HG03060 (cell line): Measurements from ENCODE around the gene RNF181.
"Not testable (repeated sequence)": the region's sequence is repeated elsewhere in the genome, so short reads cannot be mapped to it uniquely, and the experiment has no call there.

ENCODE experiments used
- ATAC-seq: cut with Tn5 transposase; IDR thresholded peaks from one replicate; pipeline ENCODE4 v1.9.1; 2021; ENCODE audit warnings: low read depth, moderate number of reproducible peaks; ENCODE audit not compliant: unreplicated experiment

Gene RNF181, protein sequence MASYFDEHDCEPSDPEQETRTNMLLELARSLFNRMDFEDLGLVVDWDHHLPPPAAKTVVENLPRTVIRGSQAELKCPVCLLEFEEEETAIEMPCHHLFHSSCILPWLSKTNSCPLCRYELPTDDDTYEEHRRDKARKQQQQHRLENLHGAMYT

DNA sequence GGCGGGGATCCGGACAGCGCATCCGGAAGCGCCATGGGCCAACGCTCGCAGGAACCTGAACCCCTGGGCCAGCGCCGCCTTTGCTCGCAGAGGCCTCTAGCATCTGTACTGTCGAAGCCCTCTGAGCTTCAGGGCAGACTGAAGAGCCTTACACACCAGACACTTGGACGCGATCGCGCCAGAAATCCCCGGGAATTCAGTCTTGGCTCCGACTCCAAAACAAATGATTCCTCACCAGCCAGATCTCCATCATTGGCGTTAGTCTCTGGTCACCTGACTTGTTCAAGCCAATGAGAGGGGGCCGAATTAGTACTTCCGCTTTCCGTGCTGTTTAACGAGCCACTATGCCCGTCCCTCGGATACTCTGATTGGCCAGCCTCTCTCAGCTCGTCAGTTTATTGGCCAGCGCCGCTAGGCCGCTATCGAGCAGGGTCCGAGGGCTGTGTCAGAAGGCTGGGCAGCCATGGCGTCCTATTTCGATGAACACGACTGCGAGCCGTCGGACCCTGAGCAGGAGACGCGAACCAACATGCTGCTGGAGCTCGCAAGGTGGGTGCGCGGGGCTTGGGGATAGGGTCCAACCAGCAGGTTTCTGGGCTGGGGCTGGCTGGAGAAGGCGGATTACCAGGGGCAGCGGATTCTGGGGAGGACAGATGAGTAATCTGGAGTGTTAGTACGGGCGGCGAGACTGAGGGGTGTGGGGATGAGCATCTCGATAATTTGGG lies at the start of gene RNF181:
TSS of gene RNF181 (plus strand) at position 445 of the 725 bp plus-strand sequence. CDS start at position 464, 19 bp downstream.
- peak; percentile 99 for ATAC-seq

DNA sequence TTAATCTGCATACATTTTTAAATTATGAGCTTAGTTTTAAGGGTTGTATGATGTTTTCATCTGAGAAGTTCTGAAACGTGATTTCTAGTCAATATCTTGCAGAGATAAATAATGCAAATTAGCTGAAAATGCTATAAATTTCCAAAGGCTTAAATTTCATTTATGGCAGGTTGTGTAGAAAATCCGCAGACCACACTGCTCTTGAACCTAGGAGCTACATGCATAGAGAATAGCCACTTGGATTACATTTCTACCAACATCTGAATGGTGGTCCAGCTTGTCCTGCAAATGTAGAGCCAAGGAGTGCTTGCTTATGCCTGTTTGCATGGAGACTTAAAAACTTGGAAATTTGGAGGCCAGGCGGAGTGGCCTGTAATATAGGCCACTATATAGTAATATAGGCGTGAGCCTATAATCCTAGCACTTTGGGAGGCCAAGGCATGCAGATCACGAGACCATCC lies 49.7 kb upstream of the RNF181 start:
- ATAC-seq, result no peak

DNA sequence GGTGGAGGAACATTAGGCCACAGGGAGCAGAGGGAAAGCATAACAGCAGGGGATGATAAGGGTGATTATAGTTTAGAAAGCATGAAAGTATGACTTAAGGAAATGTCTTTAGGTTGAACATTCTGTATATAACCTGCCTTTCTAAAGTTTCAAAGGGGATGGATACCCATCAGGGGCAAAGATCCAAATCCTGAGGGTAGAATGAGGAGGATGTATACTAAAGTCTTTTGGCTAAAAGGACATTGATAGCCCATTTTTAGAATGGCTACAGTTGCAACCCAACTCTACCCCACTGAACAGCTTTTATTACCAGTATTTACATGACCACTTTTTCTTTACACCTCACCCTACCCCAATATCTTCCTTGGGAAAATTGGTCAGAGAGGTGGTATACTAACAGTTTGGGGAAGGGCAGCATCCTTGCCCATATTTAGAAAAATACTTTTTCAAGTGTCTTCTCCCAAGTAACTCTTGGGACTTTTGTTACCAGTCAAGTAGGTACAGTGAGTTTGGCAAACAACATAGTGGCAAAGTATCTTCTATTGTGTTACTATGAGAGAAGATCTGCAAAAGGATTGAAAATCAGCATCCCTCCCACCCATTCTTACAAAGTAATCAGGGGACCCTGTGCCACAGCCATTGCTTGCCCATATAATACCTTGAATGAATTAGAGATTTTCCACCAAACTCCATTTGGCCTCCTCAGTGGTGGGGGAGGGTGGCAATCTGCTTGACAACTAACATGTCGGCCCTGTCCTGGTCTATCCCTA lies 48.3 kb upstream of the RNF181 start:
- ATAC-seq, result no peak

DNA sequence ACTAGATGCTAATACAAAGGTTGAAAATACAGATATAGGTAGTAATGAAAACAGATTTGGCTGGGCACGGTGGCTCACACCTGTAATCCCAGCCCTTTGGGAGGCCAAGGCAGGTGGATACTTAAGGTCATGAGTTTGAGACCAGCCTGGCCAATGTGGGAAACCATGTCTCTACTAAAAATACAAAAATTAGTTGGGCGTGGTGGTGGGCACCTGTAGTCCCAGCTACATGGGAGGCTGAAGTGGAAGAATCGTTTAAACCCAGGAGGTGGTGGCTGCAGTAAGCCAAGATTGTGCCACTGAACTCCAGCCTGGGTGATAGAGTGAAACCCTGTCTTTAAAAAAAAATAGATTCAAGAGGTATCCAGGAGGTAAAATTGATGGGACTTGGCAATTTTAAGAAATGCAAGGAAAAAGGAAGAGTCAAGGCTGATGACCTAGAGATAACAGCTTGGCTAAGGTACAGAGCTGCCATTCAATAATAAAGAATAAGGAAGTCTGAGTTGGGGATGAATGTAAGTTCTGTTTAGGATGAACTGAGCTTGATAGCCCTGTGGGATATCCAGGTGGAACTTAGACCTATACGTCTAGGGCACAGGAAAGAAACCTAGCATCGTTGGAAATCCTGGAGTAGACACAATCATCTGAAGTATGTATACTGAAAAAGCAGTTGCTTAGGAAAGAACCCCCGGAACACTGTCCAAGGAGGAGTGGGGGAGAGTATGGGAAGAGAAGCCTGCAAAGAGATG lies 47.5 kb upstream of the RNF181 start:
- ATAC-seq, result no peak

DNA sequence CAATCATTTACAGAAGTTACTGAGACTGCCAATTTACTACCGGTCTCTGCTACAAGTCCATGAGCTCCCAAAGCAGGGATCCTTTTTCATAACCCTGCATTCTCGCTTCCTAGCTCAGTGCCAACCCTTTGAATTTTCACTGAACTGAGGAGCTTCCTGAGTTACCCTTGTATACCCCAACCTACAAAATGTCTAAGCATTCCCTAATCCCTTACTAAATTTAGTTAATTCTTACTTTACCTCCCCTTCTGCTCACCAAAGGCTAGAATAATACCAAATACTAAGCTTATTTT lies 47.0 kb upstream of the RNF181 start:
- no peak for ATAC-seq

DNA sequence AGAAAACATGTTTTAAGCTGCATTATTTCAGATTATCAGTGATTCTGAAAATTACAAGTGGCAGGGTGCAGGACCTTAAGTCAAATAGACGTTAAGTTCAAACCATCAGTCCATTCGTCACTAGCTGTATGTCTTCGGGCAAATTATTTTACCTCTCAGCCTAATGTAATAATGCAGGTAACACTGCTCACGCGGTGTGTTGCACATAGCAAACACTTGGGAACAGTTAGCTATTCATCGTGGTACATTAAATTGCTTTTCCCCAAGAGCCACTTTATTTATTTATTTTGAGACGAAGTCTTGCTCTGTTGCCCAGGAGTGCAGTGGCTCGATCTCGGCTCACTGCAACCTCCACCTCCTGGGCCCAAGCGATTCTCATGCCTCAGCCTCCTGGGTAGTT lies 46.5 kb upstream of the RNF181 start:
- no peak for ATAC-seq

DNA sequence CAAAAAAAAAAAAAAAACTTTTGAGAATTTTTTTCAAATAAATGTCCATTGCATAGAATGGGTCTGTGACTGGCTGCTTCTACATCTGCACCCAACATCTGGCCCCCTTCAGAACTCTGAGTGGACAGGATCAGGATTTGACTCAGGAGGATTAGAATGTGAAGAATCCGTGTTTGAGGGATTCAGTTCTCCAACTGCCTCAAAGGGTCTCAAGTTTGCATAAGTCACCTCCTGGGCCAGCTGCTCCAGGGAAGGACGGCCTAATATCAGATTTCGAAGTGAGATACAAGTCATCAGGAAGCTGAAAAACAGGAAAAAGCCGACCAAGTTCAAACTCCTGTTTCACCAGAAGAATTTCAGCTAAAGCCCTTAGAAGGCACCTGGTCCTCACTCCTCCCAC lies 45.7 kb upstream of the RNF181 start:
- no peak for ATAC-seq

DNA sequence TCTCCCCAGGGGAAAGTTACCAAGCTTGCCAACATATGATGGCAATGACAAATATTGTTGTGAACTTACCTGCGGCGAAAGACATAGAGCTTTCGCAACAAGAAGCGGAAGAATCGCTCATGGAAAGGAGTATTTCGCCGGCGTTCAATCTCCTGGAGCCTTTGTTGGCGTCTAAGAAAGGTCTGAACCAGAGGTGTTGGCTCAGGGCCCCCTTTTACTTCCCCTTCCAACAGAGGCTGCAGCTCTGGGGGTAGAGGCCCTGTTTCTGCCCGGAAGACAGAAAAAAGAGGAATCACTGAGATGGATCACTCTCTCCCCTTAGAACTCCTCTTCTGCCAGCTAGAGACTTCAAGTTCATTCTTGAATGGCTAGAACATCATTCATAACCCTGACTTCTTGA lies 45.1 kb upstream of the RNF181 start:
- no peak for ATAC-seq

DNA sequence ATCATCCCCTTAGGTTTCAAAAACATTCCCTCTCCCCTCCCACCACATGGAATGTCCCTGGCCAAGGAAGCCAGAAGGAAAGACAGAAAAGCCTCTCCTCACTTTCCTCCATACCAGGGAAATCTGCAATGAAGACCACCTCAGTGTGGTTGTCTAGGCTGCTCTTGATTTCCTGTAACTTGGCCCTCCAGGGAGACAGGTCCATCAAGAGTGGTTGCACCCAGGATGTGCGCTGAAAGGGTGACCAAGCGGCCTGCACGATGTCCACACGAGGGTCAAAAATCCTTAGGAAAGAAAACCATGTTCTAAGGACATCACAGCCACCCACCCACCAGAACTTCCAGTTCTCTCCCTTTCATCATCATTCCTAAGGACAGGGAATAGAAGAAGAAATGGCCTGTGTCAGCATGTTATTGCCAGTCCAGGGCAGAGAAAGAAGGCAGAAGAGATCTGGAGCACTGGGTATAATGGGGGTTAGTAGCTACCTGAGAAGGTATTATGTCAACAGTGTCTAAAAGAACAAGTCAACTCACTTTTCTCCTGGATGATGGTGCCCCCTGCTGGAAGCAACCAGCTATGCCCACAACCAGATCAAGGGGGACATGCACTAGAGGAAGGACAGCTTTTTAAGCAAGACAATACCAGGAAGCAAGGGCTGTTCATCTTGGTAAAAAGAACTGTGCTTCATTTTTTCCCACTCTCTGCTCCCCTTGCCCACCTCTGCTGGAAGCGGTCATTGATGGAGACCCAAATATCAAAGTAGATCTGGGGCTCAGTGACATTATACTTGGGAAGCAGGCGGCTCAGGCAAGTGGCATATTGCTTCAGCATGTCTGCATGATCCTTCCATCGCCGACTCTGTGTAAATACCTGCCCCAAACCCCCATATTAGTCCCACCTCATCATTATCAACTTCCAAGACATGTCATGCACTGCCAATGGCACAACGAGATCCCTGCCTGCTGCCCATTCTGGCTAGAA lies 43.6 kb upstream of the RNF181 start:
- ATAC-seq, result no peak

DNA sequence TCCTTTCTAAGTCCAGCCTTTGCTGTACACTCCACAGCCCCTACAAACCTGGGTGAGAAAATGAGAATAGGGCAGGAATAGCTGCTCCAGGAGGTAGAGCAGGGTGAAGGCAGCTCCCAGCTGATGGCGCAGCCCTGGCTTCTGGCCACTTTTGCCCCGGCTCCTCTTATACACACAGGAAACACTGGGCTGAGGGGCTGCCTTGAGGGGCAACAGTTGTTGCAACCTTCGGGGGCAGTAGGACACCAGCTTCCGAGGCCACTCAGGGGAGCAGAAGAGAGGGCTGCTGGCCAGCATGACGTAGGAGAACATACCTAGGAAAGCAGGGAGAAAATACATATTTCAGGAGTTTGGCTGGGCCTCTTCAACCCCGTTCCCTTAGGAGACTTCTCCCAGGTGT lies 42.4 kb upstream of the RNF181 start:
- ATAC-seq, result no peak

DNA sequence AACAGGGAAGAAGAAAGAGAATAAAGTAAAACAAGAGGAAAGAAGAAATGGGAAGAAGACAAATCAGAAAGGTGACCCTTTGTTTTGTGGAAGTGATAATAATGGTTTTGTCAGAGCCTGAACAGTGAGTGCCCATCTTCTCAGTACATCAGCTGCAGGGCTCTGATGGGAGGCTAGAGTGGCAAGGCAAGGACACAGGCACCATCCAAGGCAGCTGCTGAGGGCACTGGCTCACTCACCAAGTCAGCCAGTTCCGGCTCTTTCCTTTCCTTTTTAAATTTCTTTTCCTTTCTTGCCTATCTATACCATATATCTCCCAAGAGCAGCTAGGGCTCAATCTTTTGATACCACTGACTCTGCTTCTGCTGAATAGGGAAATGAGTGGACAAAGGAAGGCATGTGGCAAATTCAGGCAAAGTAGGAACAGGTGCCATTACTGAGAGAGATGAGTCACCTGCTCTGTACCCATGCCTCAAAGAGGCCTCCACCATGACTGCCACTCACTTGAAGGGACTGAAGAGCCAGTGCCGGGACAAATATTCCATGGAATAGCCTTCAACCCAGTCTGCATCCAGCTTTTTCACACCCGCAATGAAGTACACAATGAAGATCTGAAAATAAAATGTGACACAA lies 40.4 kb upstream of the RNF181 start:
- ATAC-seq, result no peak

DNA sequence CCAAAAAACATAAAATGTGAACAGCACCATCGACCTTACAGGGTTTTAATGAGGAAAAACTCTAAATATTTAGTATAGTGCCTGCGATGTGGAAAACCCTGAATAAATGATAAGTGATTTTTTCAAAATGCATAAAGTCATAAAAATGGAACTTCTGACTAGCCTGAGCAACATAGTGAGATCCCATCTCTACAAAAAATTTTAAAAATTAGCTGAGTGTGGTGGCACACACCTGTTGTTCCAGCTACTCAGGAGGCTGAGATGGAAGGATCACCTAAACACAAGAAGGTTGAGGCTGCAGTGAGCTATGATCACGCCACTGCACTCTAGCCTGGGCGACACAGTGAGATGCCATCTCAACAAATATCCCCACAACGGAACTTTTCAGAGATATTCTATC lies 38.4 kb upstream of the RNF181 start:
- ATAC-seq, result no peak

DNA sequence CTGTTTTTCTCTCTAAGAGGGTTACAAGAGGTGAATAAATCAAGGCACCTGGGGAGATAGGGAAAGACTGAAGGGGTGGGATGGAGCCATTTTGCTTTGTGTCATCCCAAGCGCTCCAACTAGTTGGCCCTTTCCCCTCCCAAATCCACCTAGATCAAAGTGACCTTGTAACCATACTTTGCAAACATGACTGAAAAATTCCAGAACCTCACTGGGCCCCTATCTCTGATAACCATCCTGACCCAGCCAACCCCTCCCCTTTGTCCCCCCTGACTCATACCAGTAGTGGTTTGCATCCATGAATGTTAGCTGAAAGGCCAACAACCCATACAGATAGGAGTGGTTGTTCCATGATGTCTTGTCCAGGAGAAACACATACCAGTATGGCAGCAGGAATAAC lies 37.4 kb upstream of the RNF181 start:
- no peak for ATAC-seq

DNA sequence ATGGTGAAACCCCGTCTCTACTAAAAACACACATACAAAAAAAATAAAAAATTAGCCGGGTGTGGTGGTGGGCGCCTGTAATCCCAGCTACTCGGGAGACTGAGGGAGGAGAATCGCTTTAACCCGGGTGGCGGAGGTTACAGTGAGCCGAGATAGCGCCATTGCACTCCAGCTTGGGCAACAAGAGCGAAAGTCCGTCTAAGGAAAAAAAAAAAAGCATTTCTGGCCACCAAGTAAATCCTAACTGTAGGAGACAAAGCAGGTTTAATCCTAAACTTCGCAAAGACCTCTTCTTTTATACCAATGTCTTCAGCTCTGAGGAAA lies 35.2 kb upstream of the RNF181 start:
- not testable (repeated sequence) for ATAC-seq

DNA sequence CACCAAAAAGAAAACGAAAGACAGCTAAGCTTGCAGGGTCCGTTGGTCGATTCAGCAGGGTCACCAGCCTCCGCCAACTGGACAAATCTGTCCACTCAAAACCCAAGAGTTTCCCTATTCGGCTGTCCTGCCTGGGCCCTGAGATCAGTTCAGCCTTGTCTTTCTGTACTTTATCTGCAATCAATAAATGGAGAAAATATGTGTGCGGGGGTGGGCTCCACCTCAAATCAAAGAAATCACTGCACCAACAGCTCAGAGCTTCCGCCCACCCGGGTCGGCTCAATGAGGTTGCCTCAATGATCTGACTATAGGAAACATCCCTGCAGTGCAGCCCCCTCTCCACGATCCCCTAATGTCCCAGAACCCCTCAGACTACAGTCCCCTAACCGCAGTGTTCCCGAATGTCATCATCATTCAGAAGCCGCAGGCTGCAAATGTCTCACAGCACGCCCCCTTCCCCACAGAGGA lies 34.7 kb upstream of the RNF181 start:
- ATAC-seq, result no peak

DNA sequence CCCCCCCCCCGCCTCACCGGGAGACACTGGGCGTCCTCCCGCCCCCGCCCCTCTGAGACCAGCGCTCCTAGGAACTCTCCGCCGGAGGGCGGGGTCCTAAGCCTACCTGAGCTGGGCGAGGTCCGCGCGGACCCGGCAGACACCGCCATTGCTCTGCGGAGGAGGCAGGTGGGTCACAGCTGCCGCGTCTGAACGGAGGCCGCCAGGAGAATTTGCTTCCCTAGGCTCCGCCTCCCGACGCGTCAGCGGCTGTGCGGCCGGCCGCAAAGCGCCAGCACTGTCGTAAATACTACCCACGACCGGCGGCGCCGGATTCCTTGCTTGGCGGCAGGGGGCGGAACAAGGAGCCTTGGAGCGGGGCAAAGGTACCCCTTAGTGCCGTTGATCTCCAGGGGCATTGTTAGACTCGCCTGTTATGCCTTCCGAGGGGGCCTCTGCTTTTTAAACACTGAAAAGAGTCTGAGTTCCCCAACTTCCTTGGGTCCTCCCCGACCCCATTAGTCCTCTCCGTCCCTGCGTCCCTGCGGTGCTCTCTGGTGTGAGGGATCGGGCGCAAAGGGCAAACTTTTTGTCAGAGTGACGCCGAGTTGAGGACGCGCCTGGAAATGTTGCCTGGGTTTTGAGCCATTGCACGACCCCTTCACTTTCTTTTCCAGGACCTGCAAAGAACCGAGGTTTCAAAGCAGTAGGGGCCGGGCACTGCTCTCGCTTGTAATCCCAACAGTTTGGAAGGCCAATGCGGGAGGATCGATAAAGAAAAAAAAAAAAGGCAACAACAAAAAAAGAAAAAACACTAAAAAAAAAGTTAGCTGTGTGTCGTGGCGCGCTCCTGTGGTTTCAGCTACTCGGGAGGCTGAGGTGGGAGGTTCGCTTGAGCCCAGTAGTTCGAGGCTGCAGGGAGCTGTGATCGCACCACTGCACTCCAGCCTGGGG lies 34.0 kb upstream of the RNF181 start, which contains the start of gene GGCX:
TSS of gene GGCX (minus strand) at position 214 of the 933 bp plus-strand sequence. CDS start at position 149, 65 bp downstream.
- ATAC-seq, result peak; percentile 79

DNA sequence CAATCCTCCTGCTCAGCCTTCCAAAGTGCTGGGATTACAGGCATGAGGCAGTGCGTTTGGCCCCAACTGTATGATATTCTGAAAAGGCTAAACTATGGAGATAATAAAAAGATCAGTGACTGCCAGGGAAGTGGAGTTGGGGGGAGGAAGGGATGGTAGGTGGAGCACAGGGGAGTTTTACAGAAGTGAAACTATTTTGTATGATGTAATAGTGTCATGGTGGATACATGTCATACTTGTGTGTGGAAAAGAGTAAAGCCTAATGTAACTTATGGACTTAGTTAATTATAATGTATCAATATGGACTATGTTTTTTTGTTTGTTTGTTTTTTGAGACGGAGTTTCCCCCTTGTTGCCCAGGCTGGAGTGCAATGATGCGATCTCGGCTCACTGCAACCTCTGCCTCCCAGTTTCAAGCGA lies 31.4 kb upstream of the RNF181 start:
- ATAC-seq, result no peak

DNA sequence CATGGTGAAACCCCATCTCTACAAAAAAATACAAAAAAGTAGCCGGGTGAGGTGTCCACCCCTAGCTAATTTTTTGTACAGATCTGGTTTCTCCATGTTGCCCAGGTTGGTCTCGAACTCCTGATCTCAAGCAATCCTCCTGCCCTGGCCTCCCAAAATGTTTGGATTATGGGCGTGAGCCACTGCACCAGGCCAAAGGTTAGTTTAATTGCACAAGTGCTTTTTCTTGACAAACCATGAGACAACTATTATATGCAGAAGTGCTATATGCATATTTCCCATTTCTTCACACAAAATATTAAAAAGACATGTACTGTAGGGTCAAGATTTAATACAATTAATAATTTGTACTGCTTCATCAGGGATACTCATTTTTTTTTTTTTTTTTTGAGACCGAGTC lies 29.3 kb upstream of the RNF181 start:
- no peak for ATAC-seq
